ENCODE data around the gene CGRRF1. TPM values are rescaled to one million over a fixed set of nuclear protein-coding genes. Genes with fewer than 3 reads are reported as not detected.

Gene CGRRF1, protein sequence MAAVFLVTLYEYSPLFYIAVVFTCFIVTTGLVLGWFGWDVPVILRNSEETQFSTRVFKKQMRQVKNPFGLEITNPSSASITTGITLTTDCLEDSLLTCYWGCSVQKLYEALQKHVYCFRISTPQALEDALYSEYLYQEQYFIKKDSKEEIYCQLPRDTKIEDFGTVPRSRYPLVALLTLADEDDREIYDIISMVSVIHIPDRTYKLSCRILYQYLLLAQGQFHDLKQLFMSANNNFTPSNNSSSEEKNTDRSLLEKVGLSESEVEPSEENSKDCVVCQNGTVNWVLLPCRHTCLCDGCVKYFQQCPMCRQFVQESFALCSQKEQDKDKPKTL
- total RNA-seq = 10 to 100 TPM; 17.1 to 25.7 TPM

DNA sequence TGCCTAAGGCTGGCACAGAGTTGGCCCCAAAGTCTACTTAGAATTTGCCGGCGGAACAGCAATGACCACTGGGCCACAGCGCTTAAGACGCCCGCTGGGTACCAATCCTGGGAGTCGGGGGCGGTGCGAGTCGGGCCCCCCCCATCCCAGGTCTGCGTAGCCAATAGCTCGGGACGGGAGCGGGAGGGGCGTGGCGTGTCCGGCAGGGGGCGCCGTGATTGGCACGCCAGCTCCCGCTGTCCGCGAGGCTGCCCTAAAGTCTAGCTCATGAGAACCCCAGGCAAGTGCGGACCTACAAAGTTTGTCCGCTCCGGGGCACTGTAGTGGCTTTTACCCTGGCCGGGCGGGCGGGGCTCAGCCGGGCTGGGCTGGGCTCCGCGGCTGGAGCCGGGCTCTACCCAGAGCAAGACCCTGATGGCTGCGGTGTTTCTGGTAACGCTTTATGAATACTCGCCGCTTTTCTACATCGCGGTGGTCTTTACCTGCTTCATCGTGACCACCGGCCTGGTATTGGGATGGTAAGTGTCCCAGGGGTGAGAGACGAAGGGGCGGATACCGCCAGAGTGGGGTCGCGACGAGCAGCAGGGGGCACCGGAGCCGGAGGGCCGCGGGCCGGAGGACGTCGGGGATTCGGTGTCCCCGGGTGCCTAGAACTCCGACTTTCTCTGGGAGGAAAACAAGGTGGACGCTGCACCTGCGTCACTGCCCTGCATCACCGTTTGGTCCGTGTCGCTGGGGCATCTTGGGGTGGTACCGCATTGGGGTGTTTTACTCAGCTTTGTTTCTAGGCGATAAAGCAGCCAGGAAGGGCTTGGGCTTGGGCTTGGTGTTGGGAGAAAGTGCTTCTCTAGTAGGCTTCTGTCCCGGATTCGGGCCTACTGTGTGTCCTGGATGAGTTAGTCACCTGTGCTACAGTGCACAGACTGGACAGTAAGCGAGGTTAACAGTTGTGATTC is at the start of gene CGRRF1:
CGRRF1 (plus strand) TSS at position 361 of the 956 bp plus-strand sequence; CDS start at position 415, 54 bp downstream.
- Histone ChIP-seq H3K36me3 (no peaks in the 10 kb centered on the region), H3K4me3 (peak within 1 kb of the TSS; percentile 78 to 79), H3K27ac (peak within 1 kb of the TSS; percentile 75 to 76), H3K9me3 (no peaks in the 10 kb centered on the region), H3K4me1 (replicated peaks) (no peaks in the 10 kb centered on the region), H3K27me3 (replicated peaks; ENCODE audit: insufficient read depth) (no peaks in the 10 kb centered on the region)
- WGBS = under 1% methylated on average over 47 of the region's 66 CpGs
- intact Hi-C loops (cut with DNase I) = no loop called here
- peak; percentile 97 for TF ChIP-seq POLR2AphosphoS5 (IDR thresholded peaks at IDR 0.05)
- peak; percentile 87 to 96 (median 94) for TF ChIP-seq CTCF (IDR thresholded peaks at IDR 0.05)
- TF ChIP-seq POLR2A (IDR thresholded peaks at IDR 0.05) = peak; percentile 50
- DNase-seq (ENCODE audit: low spot score) = peak; percentile 98

DNA sequence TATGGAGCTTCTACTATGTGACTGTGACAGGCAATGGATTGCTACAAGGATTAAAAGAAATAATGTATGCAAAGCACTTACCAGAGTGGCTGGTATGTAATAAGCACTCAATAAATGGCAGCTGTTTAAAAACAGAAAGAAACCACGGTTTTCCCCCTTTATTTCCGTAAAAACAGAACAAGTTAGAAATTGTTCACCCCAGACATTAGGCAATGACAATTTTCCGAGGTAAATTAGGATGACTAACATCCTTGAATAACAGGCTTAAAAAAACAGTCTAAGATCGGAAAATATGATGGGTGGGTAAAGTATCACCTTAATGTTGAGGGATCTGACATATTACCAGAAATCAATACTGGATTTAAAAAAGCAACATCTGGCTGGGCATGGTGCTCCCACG is 47.7 kb upstream of the CGRRF1 start:
- H3K4me3 ChIP-seq = no peak overlapping the region
- no peak for TF ChIP-seq POLR2AphosphoS5 (IDR thresholded peaks at IDR 0.05)
- TF ChIP-seq POLR2A (IDR thresholded peaks at IDR 0.05) = no peak
- no peak for TF ChIP-seq CTCF (IDR thresholded peaks at IDR 0.05)
- DNase-seq (ENCODE audit: low spot score) = no peak
- 75% methylated on average over 5 of the region's 5 CpGs for WGBS
- intact Hi-C loops (cut with DNase I) = no loop called here
- no peaks in the 10 kb centered on the region for H3K36me3 ChIP-seq
- H3K9me3 ChIP-seq = no peaks in the 10 kb centered on the region
- H3K4me1 ChIP-seq (replicated peaks) = no peaks in the 10 kb centered on the region
- H3K27ac ChIP-seq = no peak overlapping the region
- no peaks in the 10 kb centered on the region for H3K27me3 ChIP-seq (replicated peaks; ENCODE audit: insufficient read depth)

- H3K4me3 ChIP-seq = no peak overlapping the region
- no peaks in the 10 kb centered on the region for H3K36me3 ChIP-seq
- H3K27ac ChIP-seq = no peak overlapping the region
- 86% methylated on average over 4 of the region's 4 CpGs for WGBS
- no peaks in the 10 kb centered on the region for H3K4me1 ChIP-seq (replicated peaks)
- H3K27me3 ChIP-seq (replicated peaks; ENCODE audit: insufficient read depth) = no peaks in the 10 kb centered on the region
- H3K9me3 ChIP-seq = no peaks in the 10 kb centered on the region
- TF ChIP-seq POLR2AphosphoS5 (IDR thresholded peaks at IDR 0.05) (no peak), CTCF (IDR thresholded peaks at IDR 0.05) (no peak), POLR2A (IDR thresholded peaks at IDR 0.05) (no peak)
- intact Hi-C loops (cut with DNase I) = no loop called here
- no peak for DNase-seq (ENCODE audit: low spot score)
These were observed 44.1 kb upstream of the CGRRF1 start for GRCh38 chr14:54465654-54466053.

GRCh38 chr14:54467280-54467679 is 42.4 kb upstream of the CGRRF1 start:
- Histone ChIP-seq H3K36me3 (no peaks in the 10 kb centered on the region), H3K4me1 (replicated peaks) (no peaks in the 10 kb centered on the region), H3K27me3 (replicated peaks; ENCODE audit: insufficient read depth) (no peaks in the 10 kb centered on the region), H3K9me3 (no peaks in the 10 kb centered on the region), H3K27ac (no peak overlapping the region), H3K4me3 (no peak overlapping the region)
- intact Hi-C loops (cut with DNase I) = no loop called here
- TF ChIP-seq POLR2AphosphoS5 (IDR thresholded peaks at IDR 0.05) = no peak
- TF ChIP-seq POLR2A (IDR thresholded peaks at IDR 0.05) = no peak
- TF ChIP-seq CTCF (IDR thresholded peaks at IDR 0.05) = no peak
- no peak for DNase-seq (ENCODE audit: low spot score)

All from prostate gland (tissue), 2 donors.